ENCODE measurements around the gene ATP8A2.

DNA sequence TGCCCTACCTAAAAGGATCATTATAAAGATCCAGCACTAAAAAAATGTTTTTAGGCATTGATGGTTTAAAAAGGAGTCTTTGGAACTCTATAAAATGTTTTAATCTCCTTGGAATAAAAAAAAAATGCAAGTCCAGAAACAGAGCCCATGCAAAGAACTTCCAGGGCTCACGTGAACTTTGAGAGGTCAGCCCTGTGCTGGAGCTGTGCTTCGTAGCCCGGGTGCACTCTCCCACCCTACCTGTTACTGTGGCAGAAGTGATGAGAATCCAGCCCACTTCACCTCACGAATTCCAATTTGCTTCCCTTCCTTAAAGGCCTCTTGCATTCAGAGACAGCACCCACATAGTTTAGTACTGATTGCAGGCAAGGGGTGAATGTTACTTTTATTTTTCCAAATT, 412.3 kb downstream of the ATP8A2 start:
- TF ChIP-seq POLR2AphosphoS5 (IDR thresholded peaks at IDR 0.05; ENCODE audit: low read depth, low read length), result no peak
- no peak for TF ChIP-seq TAF1 (IDR thresholded peaks at IDR 0.05; ENCODE audit: borderline replicate concordance, insufficient read depth, low read length)
- no peak for TF ChIP-seq REST (IDR thresholded peaks at IDR 0.05; ENCODE audit: insufficient read depth in 1 of 2, low read depth in 2 of 2, low read length in 2 of 2)
- TF ChIP-seq FOXP2 (optimal IDR thresholded peaks at IDR 0.05; ENCODE audit: borderline replicate concordance, extremely low read depth, extremely low read length, insufficient read depth), result no peak
- no peak for TF ChIP-seq SIN3A (IDR thresholded peaks at IDR 0.05; ENCODE audit: borderline replicate concordance, insufficient read depth, low read length)

Measured in PFSK-1 (cell line).